Bone marrow (tissue), 2 donors: ENCODE data around the gene PRDM1.
"Not testable (repeated sequence)": the region's sequence is repeated elsewhere in the genome, so short reads cannot be mapped to it uniquely, and the experiment has no call there.

ENCODE experiments used
- DNase-seq, 2 donors: peaks; one replicate each; lab custom pipeline; 2025; lab: John Stamatoyannopoulos, UW

The PRDM1 gene

GRCh38 chr6:106136845-106137244, 50.7 kb downstream of the PRDM1 start:
- no peak for DNase-seq

- DNase-seq, result no peak
Observed at GRCh38 chr6:106138151-106138550, 52.0 kb downstream of the PRDM1 start.

- DNase-seq, result peak in 1 of 2 donors; percentile 42
Observed at GRCh38 chr6:106141441-106142237, 55.5 kb downstream of the PRDM1 start.

GRCh38 chr6:106142876-106143431, 56.8 kb downstream of the PRDM1 start:
- no peak for DNase-seq

GRCh38 chr6:106143665-106144064, 57.5 kb downstream of the PRDM1 start:
- no peak for DNase-seq

- no peak for DNase-seq
Observed at GRCh38 chr6:106145144-106145543, 59.0 kb downstream of the PRDM1 start.

- no peak for DNase-seq
Observed at GRCh38 chr6:106145741-106146227, 59.6 kb downstream of the PRDM1 start.

- no peak for DNase-seq
Observed at GRCh38 chr6:106146852-106147351, 60.8 kb downstream of the PRDM1 start.

- DNase-seq, result no peak
Observed at GRCh38 chr6:106147476-106147875, 61.3 kb downstream of the PRDM1 start.

- no peak for DNase-seq
Observed at GRCh38 chr6:106149472-106150069, 63.4 kb downstream of the PRDM1 start.

GRCh38 chr6:106152476-106152875, 66.3 kb downstream of the PRDM1 start:
- not testable (repeated sequence) for DNase-seq

- no peak for DNase-seq
Observed at GRCh38 chr6:106152952-106153351, 66.8 kb downstream of the PRDM1 start.

GRCh38 chr6:106154326-106154725, 68.2 kb downstream of the PRDM1 start:
- no peak for DNase-seq

GRCh38 chr6:106155219-106155830, 69.2 kb downstream of the PRDM1 start:
- no peak for DNase-seq

- no peak for DNase-seq
Observed at GRCh38 chr6:106156413-106156812, 70.3 kb downstream of the PRDM1 start.

GRCh38 chr6:106156863-106157262, 70.7 kb downstream of the PRDM1 start:
- DNase-seq, result no peak

- no peak for DNase-seq
Observed at GRCh38 chr6:106158816-106159215, 72.7 kb downstream of the PRDM1 start.
